Activated CD4-positive, alpha-beta T cell treated with anti-CD3 and anti-CD28 coated beads, Interleukin-2, amount 50 U/mL, for 1 hour (primary cell): ENCODE results near the gene SNRPN.
"Not testable (repeated sequence)": the region's sequence is repeated elsewhere in the genome, so short reads cannot be mapped to it uniquely, and the experiment has no call there.

Experiments
- DNase-seq: peaks from one replicate; pipeline ENCODE4 v3.0.0-alpha.2; 2020

Gene SNRPN

GRCh38 chr15:24971772-24972171 is 17.0 kb downstream of the SNRPN start:
- no peak for DNase-seq

- not testable (repeated sequence) for DNase-seq
These were observed 17.9 kb downstream of the SNRPN start for GRCh38 chr15:24972707-24973106.

DNA sequence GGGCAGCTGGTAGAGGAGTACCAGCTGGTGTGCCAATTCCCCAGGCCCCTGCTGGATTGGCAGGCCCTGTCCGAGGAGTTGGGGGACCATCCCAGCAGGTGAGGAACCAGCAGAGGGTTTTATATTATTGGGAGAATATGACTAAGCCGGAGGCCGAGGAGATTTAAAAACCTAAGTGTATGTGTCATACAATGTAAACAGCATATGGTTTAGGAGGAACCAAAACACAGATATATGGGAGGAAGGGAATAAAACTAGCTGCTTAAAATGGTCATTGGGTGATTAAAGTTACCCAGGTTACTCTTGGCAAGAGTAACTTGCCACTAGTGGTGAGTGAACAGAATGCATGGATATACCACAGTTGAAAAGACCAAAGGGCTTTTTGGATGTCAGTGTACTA is 22.1 kb downstream of the SNRPN start:
- no peak for DNase-seq

GRCh38 chr15:24977686-24978085 is 22.9 kb downstream of the SNRPN start:
- DNase-seq, result no peak

DNA sequence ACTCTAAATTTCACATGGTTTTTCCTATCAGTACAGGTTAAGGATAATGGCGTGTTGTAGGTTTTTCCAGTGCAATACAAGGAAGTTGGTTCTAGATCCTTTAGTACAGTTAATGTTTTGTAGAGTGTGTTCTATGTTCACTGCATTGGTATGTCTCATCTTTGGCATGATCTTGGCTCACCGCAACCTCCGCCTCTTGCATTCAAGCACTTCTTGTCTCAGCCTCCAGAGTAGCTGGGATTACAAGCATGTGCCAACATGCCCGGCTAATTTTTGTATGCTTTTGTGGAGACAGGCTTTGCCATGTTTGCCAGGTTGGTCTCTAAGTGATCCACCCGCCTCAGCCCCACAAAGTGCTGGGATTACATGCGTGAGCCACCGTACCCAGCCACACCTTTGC is 30.4 kb downstream of the SNRPN start:
- no peak for DNase-seq

GRCh38 chr15:24986653-24987052 is 31.9 kb downstream of the SNRPN start:
- DNase-seq, result no peak

DNA sequence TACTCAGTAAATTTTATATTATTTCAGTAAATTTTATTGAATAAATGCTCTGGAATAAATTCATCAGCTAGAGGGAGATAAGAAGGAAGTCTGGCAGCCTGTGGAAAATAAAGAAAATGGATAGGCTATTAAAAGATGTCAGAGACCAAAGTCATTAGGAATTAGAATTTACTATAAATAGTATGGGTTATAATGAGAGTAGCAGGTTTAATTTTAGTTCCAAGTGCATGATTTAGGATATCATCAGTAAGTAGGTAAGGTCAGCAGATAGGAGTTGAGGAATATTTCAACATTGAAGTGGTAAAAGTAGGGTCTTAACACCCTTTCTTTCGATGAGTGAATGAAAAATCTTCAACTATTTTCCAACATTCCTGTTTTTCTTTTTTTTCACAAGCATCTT is 64.6 kb downstream of the SNRPN start:
- DNase-seq, result no peak

GRCh38 chr15:25022233-25022632 is 67.4 kb downstream of the SNRPN start:
- no peak for DNase-seq
